Suprapubic skin (tissue), 4 donors: ENCODE measurements around the gene CLTC.

Experiments
- EP300 ChIP-seq: sonication (generic); formaldehyde crosslinking; IDR thresholded peaks from one replicate; pipeline ENCODE4 v1.6.1; 2017; ENCODE audit warnings: antibody characterized with exemption
- POLR2A ChIP-seq, 2 donors: fragments of 450-650 bp; IDR thresholded peaks; one replicate each; pipeline ENCODE4 v1.6.1; 2017; ENCODE audit warnings: antibody characterized with exemption in 2 of 2, mild to moderate bottlenecking in 2 of 2, moderate library complexity in 2 of 2
- POLR2AphosphoS5 ChIP-seq, 3 donors: sonication (generic); formaldehyde crosslinking; IDR thresholded peaks; one replicate each; pipeline ENCODE4 v1.6.1; 2017; ENCODE audit warnings: antibody characterized with exemption in 3 of 3
- TF ChIP-seq, protein P1 (sequence below), 2 donors: fragments of 200-600 bp in 1 of 2; fragments of 450-650 bp in 1 of 2; sonication (generic) in 1 of 2; IDR thresholded peaks; one replicate each; pipeline ENCODE4 v1.5.1; 2016 to 2019; ENCODE audit warnings: antibody characterized with exemption in 2 of 2, mild to moderate bottlenecking in 1 of 2, moderate library complexity in 1 of 2

DNA sequence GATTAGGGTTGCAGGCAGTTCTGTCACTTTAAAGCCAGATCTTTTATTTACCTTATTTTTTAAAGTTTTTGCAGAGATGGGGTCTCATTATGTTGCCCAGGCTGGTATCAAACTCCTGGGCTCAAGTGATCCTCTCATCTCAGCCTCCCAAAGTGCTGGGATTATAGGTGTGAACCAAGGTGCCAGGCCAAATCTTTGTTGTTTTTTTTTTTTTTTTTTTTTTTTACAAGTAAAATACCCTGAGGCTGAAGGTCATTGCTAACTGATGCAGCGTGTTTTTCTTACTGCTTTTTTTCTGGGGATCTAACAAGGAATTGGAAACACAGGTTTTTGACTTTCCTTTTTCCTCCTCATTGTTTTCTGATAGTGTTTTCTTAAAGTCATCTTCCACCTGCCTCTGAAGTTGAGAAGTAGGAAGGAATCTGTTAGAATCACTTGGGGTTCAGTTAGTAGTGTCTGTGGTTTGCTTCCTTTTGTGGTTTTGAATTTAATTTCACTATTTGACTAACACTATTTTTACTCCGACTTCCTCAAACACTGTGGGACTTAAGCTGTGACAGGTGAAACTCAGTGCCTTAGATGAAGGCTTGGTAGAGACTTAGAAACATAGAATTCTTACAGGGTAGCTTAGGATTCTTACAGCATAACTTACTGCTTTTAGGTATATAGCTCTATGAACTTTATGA, 22.2 kb downstream of the CLTC start:
- TF ChIP-seq, protein P1, sequence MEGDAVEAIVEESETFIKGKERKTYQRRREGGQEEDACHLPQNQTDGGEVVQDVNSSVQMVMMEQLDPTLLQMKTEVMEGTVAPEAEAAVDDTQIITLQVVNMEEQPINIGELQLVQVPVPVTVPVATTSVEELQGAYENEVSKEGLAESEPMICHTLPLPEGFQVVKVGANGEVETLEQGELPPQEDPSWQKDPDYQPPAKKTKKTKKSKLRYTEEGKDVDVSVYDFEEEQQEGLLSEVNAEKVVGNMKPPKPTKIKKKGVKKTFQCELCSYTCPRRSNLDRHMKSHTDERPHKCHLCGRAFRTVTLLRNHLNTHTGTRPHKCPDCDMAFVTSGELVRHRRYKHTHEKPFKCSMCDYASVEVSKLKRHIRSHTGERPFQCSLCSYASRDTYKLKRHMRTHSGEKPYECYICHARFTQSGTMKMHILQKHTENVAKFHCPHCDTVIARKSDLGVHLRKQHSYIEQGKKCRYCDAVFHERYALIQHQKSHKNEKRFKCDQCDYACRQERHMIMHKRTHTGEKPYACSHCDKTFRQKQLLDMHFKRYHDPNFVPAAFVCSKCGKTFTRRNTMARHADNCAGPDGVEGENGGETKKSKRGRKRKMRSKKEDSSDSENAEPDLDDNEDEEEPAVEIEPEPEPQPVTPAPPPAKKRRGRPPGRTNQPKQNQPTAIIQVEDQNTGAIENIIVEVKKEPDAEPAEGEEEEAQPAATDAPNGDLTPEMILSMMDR (IDR thresholded peaks at IDR 0.05), result no peak
- TF ChIP-seq POLR2AphosphoS5 (IDR thresholded peaks at IDR 0.05) (no peak), POLR2A (IDR thresholded peaks at IDR 0.05) (no peak), EP300 (no peak)
